Stomach (tissue), 9 donors: ENCODE data around the gene IPO4. TPM values are rescaled to one million over a fixed set of nuclear protein-coding genes. Genes with fewer than 3 reads are reported as not detected.
A peak's percentile ranks its signal among the peaks of the same experiment; 100 is the strongest.

Source experiments
- DNase-seq, 2 donors: peaks; one replicate each; pipeline versions ENCODE4 v3.0.0 to v3.0.0-alpha.2; 2013 to 2019
- H3K27ac ChIP-seq, 5 donors: fragments of 200-600 bp in 4 of 5; sonication (generic) in 4 of 5; one replicate each; pipeline ENCODE4 v1.5.1; 2013 to 2019; ENCODE audit warnings: mild to moderate bottlenecking in 1 of 5, moderate library complexity in 1 of 5
- H3K27me3 ChIP-seq, 3 donors: fragments of 200-600 bp; sonication (generic); one replicate each; pipeline ENCODE4 v1.5.1; 2017 to 2019; ENCODE audit warnings: mixed run types in 1 of 3
- H3K36me3 ChIP-seq, 4 donors: fragments of 200-600 bp; sonication (generic); 1 replicate in 3 of 4; 2 replicates in 1 of 4; pipeline ENCODE4 v1.5.1; 2016 to 2019
- H3K4me1 ChIP-seq, 4 donors: fragments of 200-600 bp; sonication (generic); one replicate each; pipeline ENCODE4 v1.5.1; 2016 to 2019
- H3K4me3 ChIP-seq, 4 donors: fragments of 200-600 bp; sonication (generic) in 3 of 4; one replicate each; pipeline ENCODE4 v1.5.1; 2016 to 2019; ENCODE audit warnings: mild to moderate bottlenecking in 1 of 4
- H3K9me3 ChIP-seq, 4 donors: fragments of 200-600 bp; sonication (generic); one replicate each; pipeline ENCODE4 v1.5.1; 2016 to 2019
- CTCF ChIP-seq, 7 experiments: fragments of 450-650 bp in 4 of 7; fragments of 200-600 bp in 3 of 7; sonication (generic) in 3 of 7; IDR thresholded peaks; one replicate each; pipeline ENCODE4 v1.5.1; 2016 to 2019; ENCODE audit warnings: antibody characterized with exemption in 7 of 7, control low read depth in 2 of 7, mild to moderate bottlenecking in 1 of 7
- EP300 ChIP-seq: sonication (generic); formaldehyde crosslinking; IDR thresholded peaks from one replicate; pipeline ENCODE4 v1.6.1; 2017; ENCODE audit warnings: antibody characterized with exemption
- POLR2A ChIP-seq, 4 donors: fragments of 450-650 bp; IDR thresholded peaks; one replicate each; pipeline ENCODE4 v1.6.1; 2016; ENCODE audit warnings: antibody characterized with exemption in 4 of 4, control low read depth in 2 of 4, mild to moderate bottlenecking in 1 of 4, moderate library complexity in 1 of 4
- POLR2AphosphoS5 ChIP-seq, 3 donors: sonication (generic); formaldehyde crosslinking; IDR thresholded peaks; one replicate each; pipeline ENCODE4 v1.6.1; 2016; ENCODE audit warnings: antibody characterized with exemption in 3 of 3
- WGBS, 5 donors: extraction: QIAGEN DNeasy Blood & Tissue Kit in 3 of 5; methylation state at CpG; one replicate each; pipeline versions ENCODE4 v1.1.5 to v1.1.7; 2013 to 2018; 5-methylcytosine and 5-hydroxymethylcytosine counted together
- intact Hi-C: fragments of 100-400 bp; cut with DNase I; formaldehyde crosslinking; loops from one replicate; pipeline ENCODE4 v1.15.1; 2023; ENCODE audit warnings: low total_unique reads
- polyA plus RNA-seq, 3 donors: library from polyadenylated mRNA; stranded (reverse); fragments of 200-250 nt; gene quantifications; one replicate each; pipeline ENCODE4 v1.2.3, GENCODE V29; 2013
- total RNA-seq, 5 donors: library from RNA; depleted of rRNA; stranded (reverse); fragments of >200 nt; gene quantifications; one replicate each; pipeline versions ENCODE4 v1.1.0 to v1.2.3, GENCODE V29; 2014 to 2016
- donor health status: healthy with polysubstance abuse.
- donor health status: Bipolar disorder and iron deficiency.
- donor health status: healthy.

Gene IPO4
- total and polyA plus RNA-seq, 8 donors = 9.3 to 227 (median 14.9) TPM

DNA sequence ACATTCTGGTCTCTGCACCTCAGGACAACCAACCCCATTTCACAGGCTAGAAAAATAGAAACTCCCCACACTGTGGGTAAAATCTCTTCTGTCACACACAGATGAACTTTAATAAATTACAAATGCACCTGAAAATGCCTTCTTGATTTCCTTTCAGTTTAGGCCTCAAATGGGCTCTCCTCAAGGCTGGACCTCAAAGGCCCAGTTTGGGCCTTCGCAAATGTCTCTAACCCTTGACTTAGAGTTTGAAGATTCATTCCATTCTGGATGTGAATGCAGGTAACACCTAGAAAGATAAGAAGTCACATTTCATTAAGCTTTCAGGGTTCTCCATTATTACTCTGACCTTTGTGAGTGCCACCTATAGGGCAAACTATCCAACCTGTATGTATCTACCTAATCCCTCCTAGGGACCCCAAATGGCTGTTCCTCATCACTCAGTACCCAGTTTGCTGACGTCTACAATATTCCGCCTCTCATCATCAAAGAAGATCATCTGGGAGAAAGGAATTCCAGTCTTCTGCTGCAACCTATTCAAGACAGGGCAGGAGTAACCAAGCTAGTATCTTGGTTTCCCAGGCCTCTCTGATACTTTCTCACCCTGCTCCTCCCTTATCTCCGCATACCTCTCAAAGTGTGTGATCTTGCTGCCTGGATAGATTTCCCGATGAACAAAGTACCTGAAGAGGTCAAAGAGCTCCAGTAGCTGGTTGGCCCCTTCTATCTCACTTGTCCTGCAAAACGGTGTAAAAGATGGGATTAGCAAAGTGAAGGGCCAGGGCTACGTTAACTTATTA, 25.4 kb upstream of the IPO4 start:
- no peaks in the 10 kb centered on the region for H3K9me3 ChIP-seq
- no peaks in the 10 kb centered on the region for H3K27me3 ChIP-seq
- 87 to 92% (median 90%) methylated on average over 7 of the region's 7 CpGs for WGBS, 5 donors
- DNase-seq = no peak
- peak overlapping the region; percentile 96 to 99 (median 98) for H3K27ac ChIP-seq
- H3K4me3 ChIP-seq = peak overlapping the region; percentile 55 to 84 (median 72)
- H3K4me1 ChIP-seq = peaks cover 9 to 52% (median 39%) of the 10 kb centered on the region in 4 donors
- intact Hi-C loops = no loop called here
- peaks cover 24 to 43% (median 37%) of the 10 kb centered on the region in 4 donors for H3K36me3 ChIP-seq
- TF ChIP-seq EP300 (no peak), POLR2AphosphoS5 (IDR thresholded peaks at IDR 0.05) (no peak), CTCF (IDR thresholded peaks at IDR 0.05) (no peak), POLR2A (IDR thresholded peaks at IDR 0.05) (no peak)

- intact Hi-C loops = no loop called here
- peak within 1 kb of the TSS; percentile 55 to 84 (median 72) for H3K4me3 ChIP-seq
- peak; percentile 94 to 99 for DNase-seq
- peak within 1 kb of the TSS; percentile 96 to 99 (median 98) for H3K27ac ChIP-seq
- no peaks in the 10 kb centered on the region for H3K27me3 ChIP-seq
- no peaks in the 10 kb centered on the region for H3K9me3 ChIP-seq
- peaks cover 30 to 52% (median 46%) of the 10 kb centered on the region in 4 donors for H3K36me3 ChIP-seq
- TF ChIP-seq POLR2A (IDR thresholded peaks at IDR 0.05) = peak in 2 of 4 donors; percentile 27 to 86
- peak in 1 of 7 experiments; percentile 30 for TF ChIP-seq CTCF (IDR thresholded peaks at IDR 0.05)
- no peak for TF ChIP-seq EP300
- peak; percentile 95 to 100 (median 99) for TF ChIP-seq POLR2AphosphoS5 (IDR thresholded peaks at IDR 0.05)
- H3K4me1 ChIP-seq = peaks cover 9 to 52% (median 39%) of the 10 kb centered on the region in 4 donors
- WGBS, 5 donors = 1 to 2% (median 1%) methylated on average over 41 to 53 of the region's 53 CpGs
These were observed 24.6 kb upstream of the IPO4 start, which contains the start of gene CHMP4A for GRCh38 chr14:24212924-24213865. Gene CHMP4A (minus strand): TSS chr14:24213488. CDS start chr14:24213439, 49 bp downstream.

GRCh38 chr14:24211311-24211710, 22.7 kb upstream of the IPO4 start:
- intact Hi-C loops = no loop called here
- Histone ChIP-seq H3K4me1 (peaks cover 9 to 50% (median 38%) of the 10 kb centered on the region in 4 donors), H3K27me3 (no peaks in the 10 kb centered on the region), H3K27ac (no peak overlapping the region), H3K4me3 (no peak overlapping the region), H3K9me3 (no peaks in the 10 kb centered on the region), H3K36me3 (peaks cover 46 to 53% (median 52%) of the 10 kb centered on the region in 4 donors)
- DNase-seq = no peak
- no peak for TF ChIP-seq CTCF (IDR thresholded peaks at IDR 0.05)
- no peak for TF ChIP-seq POLR2AphosphoS5 (IDR thresholded peaks at IDR 0.05)
- no peak for TF ChIP-seq EP300
- TF ChIP-seq POLR2A (IDR thresholded peaks at IDR 0.05) = no peak
- 91 to 96% (median 93%) methylated on average over 6 of the region's 6 CpGs for WGBS, 5 donors

- no peak overlapping the region for H3K27ac ChIP-seq
- intact Hi-C loops = no loop called here
These were observed 19.0 kb upstream of the IPO4 start for GRCh38 chr14:24207625-24208024.

More at GRCh38 chr14:24207625-24208024, 19.0 kb upstream of the IPO4 start:
- Histone ChIP-seq H3K9me3 (no peaks in the 10 kb centered on the region), H3K4me1 (peaks cover 0 to 22% (median 12%) of the 10 kb centered on the region in 4 donors), H3K36me3 (peaks cover 54 to 79% (median 71%) of the 10 kb centered on the region in 4 donors), H3K27me3 (no peaks in the 10 kb centered on the region), H3K4me3 (no peak overlapping the region)
- WGBS, 5 donors = 80 to 100% (median 100%) methylated on average over 2 of the region's 2 CpGs
- no peak for DNase-seq
- no peak for TF ChIP-seq CTCF (IDR thresholded peaks at IDR 0.05)
- no peak for TF ChIP-seq POLR2A (IDR thresholded peaks at IDR 0.05)
- TF ChIP-seq POLR2AphosphoS5 (IDR thresholded peaks at IDR 0.05) = no peak
- no peak for TF ChIP-seq EP300
